Right lobe of liver (tissue), 4 donors: ENCODE results near the gene MICOS13.

Source experiments
- CTCF ChIP-seq, 4 donors: fragments of 200-600 bp in 3 of 4; fragments of 450-650 bp in 1 of 4; IDR thresholded peaks; one replicate each; pipeline versions ENCODE4 v1.5.1 to v1.8.0; 2016 to 2022; ENCODE audit warnings: antibody characterized with exemption in 4 of 4, mild to moderate bottlenecking in 2 of 4
- POLR2A ChIP-seq: fragments of 450-650 bp; IDR thresholded peaks from one replicate; pipeline ENCODE4 v1.6.1; 2017; ENCODE audit warnings: antibody characterized with exemption, mild to moderate bottlenecking
- donor health status: DM: no; HTN: no; CAD: no.
- donor health status: DM: no; HTN: no; CAD: no.
- donor health status: DM: no; HTN: yes; CAD: no.

GRCh38 chr19:5717215-5717935, 37.1 kb upstream of the MICOS13 start:
- TF ChIP-seq POLR2A (no peak), CTCF (IDR thresholded peaks at IDR 0.05) (no peak)
